Epidermal melanocyte (primary cell): ENCODE data around the gene TBC1D22A.

Source experiments
- DNase-seq: peaks from one replicate; pipeline ENCODE4 v3.0.0; 2011; ENCODE audit warnings: low spot score; ENCODE audit not compliant: insufficient read length

Gene TBC1D22A

GRCh38 chr22:46737105-46737975 lies 25.1 kb upstream of the TBC1D22A start:
- peak; percentile 32 for DNase-seq

- peak; percentile 87 for DNase-seq
Measured at GRCh38 chr22:46737976-46738646, 24.3 kb upstream of the TBC1D22A start, which contains the start of gene CERK. TSS of gene CERK (minus strand) at chr22:46738252. CDS start at chr22:46738148, 104 bp downstream.

- DNase-seq: no peak
Measured at GRCh38 chr22:46738647-46739093, 23.8 kb upstream of the TBC1D22A start.

DNA sequence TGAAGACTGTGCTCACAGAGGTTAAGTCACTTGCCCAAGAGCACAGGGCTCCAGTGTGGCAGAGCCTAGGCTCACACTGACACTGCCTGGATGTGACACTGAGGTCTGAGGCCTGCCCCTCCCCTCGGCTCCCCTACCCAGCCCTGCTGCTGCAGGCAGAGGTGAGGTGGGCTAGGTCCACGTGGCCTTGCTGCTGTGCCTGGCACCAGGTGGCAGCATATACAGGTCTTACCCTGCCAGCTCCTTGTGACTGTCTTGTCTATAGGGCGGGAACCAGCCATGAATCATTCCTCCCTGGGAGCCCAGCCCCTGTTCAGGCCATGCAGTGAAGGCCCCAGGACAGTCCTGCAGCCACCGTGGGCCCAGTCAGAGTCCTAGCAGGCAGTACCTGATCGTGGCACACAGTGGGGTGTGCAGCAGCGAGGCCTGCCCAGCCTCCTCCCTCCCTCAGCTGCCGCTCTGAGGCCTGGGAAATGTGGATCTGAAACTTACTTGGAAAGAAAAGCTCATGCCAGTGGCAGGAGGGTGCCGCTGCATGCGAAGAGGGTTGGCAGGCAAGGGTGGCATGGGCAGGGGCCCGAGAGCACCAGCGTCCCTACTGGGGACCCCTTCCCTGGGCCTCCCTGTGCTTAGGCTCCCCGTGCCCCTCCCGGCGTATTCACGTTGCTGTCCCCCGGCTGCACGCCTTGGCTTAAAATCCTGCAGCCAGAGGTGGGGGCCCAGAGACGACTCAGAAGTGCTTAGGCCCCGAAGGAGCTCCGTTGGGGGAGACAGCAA lies 23.2 kb upstream of the TBC1D22A start:
- DNase-seq: no peak

- no peak for DNase-seq
Measured at GRCh38 chr22:46740910-46741780, 21.3 kb upstream of the TBC1D22A start.

DNA sequence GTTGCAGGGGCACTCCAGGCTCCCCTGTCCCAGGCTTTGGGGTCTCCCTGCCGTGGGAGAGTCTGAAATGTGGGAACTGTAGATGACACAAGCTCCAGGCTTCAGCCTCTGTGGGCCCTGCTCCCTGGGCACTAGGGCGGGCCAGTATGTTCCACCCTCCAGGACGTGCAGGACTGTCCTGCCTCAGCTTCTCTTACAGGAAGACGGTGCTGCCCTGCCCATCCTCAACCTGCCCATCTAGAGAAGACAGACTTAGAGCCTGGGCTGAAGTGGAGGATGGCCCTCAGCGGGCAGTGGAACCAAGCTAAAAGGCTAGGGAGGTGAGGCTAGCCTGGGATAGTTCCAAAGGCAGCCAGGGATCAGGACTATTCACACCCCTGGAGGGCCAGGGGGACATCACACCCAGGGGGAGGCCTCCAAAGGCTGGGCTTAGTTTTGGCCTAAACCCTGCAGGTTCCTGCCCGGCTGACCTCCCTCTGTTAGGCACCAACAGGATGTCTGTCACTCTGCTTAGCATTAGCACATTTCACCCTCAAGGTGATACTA lies 20.4 kb upstream of the TBC1D22A start:
- DNase-seq: no peak

DNA sequence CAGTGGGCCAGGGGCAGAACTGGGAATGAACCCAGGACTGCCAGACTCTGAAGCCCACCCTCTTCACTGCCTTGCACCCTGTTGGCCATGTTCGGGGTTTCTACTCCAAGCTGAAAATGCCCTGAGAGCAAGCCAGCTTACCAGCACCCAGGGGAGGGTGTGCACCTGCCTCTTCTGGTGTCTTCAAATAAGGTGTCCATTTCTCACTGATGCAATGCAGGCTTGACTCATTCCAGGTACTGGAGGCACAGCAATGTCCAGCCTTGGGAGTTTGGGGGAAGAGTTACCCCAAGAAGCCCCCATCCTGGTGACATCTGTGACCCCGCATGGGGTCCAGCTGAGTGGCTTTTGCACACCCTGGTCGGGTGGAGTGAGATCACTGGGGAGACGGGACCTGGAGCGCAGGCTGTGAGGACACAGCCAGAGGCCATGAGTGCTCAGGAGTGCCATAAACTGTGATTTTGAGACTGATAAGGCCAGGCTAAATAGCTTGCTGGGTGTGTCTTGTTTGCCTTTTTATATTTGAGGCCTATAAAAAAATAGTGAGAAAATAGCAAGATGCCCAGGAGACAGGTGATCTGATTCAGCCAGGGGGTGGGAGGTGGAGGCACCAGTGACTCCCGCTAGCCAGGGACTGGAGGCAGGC lies 19.8 kb upstream of the TBC1D22A start:
- no peak for DNase-seq

- DNase-seq: no peak
Measured at GRCh38 chr22:46744581-46744980, 17.9 kb upstream of the TBC1D22A start.

- no peak for DNase-seq
Measured at GRCh38 chr22:46746192-46746591, 16.3 kb upstream of the TBC1D22A start.

- no peak for DNase-seq
Measured at GRCh38 chr22:46746620-46747019, 15.8 kb upstream of the TBC1D22A start.

DNA sequence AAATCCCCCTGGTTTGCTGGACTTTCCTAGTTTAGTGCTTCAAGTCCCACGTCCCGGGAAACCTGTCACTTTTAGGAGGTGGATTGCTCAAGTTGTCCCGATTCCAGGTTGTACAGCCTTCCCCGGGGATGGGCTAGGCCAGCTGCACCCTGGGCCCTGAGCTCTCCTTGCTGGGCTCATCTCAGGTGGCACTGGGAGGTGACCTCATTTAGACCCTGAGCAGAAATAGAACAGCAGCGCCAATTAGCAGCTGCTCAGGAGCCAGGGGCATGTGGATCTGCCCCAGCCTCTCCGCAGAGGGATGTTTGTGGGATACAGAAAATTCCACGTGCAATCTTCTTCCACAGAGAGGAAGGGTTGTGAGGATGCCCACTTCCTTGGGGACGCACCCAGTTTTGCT lies 14.8 kb upstream of the TBC1D22A start:
- DNase-seq: no peak

DNA sequence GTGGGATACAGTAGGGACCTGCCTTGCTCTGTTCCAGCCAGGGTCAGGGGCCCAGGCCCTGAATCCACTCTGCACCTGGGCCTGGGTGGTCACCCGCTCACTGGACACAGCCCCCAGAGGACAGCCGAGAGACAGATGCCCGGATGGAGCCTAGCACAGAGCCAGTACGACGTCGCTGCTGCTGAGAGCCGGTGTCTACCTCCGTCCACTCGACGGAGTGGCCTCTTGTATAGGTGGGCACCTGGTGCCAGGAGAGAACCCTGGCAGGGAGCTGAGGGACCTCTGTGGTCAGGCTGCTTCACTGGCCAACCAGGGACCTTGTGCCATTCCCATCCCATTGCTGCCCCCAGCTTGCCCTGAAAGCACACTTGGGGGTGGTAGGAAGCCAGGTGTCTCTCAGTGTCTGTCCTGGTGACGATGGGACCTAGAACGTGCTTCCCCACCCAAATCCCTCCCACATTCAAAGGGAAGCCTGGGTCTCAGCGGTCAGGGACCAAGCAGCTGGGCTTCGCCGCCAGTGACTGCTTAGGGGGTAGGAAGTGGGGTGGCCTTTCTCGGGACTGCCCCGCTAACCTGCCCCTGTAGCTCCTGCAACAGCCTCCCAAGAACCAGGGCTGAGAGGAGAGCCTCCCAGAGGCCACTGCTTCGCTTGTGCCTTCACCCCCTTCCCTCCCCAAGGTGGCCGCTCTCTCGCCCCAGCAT lies 14.1 kb upstream of the TBC1D22A start:
- no peak for DNase-seq

DNA sequence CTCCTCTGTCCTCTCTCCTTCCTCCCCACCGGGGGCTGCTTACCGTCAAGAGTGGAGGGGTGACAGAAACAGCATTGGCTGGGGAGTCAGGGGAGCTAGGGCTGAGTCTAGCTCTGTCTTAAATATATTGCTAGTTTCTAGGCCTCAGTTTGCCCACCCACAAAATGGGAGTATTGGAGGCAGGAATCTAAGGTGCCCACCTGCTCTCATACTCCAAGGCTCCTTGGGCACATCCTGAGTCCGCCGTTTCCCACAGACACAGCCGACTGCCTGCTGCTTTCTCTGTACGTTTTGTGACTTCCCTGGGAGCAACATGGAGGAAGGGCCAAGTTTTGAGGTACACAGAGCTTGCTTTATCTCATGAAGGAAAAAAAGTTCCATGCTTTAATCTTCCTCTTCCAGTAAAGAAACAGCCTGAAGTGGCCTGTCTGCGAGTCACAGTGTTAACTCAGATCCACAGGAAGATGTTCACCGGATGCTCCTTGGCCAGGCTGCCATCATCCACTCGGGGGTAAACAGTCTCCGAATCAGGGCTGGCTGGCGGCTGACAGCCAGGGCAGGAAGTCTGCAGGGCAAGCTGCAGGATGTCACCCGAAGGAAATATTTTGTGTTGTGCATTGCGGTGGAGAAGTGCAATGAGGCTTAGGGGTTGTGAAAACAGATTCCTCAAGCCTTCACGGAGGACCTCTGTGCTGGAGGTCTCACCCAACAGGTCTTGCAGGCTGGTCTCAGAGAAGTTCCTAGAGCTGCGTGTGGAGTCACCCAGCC lies 13.4 kb upstream of the TBC1D22A start:
- no peak for DNase-seq

GRCh38 chr22:46749682-46750529 lies 12.5 kb upstream of the TBC1D22A start:
- no peak for DNase-seq

GRCh38 chr22:46750530-46750800 lies 12.0 kb upstream of the TBC1D22A start:
- DNase-seq: no peak

- no peak for DNase-seq
Measured at GRCh38 chr22:46750863-46751443, 11.5 kb upstream of the TBC1D22A start.

DNA sequence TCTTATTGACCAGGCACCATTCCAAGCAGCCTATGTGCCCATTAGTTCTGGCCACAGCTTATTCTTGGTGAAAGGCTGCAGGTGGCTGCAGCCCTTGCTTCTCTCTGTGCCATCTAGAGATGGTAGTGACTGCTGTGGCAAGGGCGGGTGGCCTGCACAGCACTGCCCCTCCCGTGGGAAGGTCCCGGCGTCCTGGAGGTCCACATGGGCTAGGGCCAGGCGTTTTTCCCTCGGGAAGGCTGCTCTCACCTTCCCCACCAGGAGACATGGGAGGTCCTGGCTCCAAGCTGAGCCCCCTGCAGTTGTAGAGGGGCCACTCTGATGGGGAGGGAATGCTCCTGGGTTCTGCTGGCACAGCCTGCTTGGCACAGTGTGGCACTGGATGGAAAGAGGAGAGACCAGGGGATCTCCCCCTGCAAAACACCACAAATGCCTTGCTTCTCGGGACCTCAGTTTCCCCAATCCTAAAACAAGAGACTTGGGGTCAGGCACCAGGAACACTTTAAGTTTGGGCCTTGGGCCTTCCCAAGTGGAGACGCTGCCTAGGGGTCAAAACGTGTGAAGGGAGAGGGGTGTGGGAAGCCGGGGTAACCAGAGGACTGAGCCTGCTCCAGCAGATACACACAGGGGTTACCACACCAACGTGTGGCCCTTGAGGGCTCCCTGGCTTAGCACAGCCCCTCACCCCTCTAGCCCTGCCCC lies 10.0 kb upstream of the TBC1D22A start:
- no peak for DNase-seq
